GM12873 (cell line): Measurements from ENCODE around the gene MATCAP1.

Source experiments
- TF ChIP-seq, protein P1 (sequence below): IDR thresholded peaks from 2 replicates; pipeline ENCODE4 v1.5.1; 2012; ENCODE audit warnings: low read depth, mild to moderate bottlenecking, moderate library complexity, low read length, control low read depth; ENCODE audit not compliant: insufficient read depth; ENCODE audit errors: missing control alignments

MATCAP1 gene

DNA sequence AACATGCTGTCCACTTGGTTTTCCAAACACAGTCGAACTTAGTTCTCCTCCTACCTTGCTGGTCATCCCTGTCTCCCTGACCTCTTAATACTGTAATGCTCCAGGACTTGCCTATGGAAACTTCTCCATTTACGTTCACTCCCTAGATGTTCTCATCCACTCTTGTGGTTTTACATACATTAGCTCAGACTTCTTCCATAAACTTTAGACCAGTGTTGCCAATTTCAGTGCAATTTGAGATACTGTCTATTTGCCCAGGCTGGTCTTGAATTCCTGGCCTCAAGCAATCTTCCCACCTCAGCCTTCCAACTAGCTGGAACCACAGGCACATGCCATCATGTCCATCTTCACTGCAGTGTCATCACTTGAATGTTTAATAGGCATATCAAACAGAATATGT lies 1.5 kb downstream of the MATCAP1 start:
- TF ChIP-seq, protein P1, sequence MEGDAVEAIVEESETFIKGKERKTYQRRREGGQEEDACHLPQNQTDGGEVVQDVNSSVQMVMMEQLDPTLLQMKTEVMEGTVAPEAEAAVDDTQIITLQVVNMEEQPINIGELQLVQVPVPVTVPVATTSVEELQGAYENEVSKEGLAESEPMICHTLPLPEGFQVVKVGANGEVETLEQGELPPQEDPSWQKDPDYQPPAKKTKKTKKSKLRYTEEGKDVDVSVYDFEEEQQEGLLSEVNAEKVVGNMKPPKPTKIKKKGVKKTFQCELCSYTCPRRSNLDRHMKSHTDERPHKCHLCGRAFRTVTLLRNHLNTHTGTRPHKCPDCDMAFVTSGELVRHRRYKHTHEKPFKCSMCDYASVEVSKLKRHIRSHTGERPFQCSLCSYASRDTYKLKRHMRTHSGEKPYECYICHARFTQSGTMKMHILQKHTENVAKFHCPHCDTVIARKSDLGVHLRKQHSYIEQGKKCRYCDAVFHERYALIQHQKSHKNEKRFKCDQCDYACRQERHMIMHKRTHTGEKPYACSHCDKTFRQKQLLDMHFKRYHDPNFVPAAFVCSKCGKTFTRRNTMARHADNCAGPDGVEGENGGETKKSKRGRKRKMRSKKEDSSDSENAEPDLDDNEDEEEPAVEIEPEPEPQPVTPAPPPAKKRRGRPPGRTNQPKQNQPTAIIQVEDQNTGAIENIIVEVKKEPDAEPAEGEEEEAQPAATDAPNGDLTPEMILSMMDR = no peak

DNA sequence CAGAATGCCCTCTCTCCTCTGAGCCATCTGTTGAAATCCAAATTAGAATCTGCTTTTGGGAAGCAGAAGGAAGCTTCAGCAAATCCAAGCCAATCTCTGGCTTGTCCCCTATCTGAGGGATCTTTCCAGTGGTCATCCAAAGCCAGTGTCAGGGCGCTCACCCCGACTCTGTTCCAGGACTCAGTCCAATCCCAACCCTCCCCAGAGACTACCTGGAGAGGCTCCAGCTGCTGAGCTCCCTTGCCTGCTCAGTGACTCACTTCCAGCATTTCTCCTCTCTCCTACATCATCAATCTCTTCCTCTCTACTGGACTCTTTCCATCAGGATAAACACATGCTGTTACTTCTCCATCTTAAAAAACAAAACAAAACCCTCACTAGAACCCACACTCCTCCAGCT lies 2.4 kb downstream of the MATCAP1 start:
- TF ChIP-seq, protein P1 = no peak

- TF ChIP-seq, protein P1 = no peak
Measured at GRCh38 chr16:67180166-67180565, 3.6 kb downstream of the MATCAP1 start.

DNA sequence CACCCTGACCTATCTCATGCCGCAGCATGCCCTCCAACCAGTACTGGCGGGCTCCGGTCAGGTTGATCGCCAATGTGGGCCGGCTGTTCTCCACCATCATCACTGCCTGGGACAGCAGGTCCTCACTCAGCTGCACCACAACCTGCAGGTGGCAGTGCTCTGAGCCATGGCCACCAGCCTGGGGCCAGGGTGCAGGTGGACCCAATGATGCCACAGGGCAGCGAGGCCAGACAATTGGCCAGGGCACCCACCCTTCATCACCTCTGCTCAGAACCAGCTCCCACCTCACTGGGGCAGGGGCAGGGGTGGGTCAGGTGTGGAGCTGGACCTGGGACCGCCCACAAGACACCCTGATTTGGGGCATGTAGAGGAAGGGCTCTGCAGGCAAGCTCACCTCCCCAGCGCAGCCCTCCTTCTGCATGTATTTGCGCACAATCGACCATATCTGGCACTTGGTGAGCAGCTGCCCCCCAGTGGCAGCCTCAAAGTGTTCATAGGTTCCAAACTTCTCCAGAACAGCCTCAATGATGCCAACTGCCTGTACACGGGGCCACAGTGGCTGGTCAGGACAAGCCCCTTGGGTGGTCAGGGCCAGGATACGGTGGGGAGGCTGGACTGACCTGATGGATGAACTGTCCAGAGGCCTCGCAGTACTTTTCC lies 4.2 kb downstream of the MATCAP1 start:
- TF ChIP-seq, protein P1 = peak; percentile 33

GRCh38 chr16:67177743-67178699 lies 5.7 kb downstream of the MATCAP1 start:
- TF ChIP-seq, protein P1 = no peak

- TF ChIP-seq, protein P1 = no peak
Measured at GRCh38 chr16:67176662-67177061, 7.1 kb downstream of the MATCAP1 start.

DNA sequence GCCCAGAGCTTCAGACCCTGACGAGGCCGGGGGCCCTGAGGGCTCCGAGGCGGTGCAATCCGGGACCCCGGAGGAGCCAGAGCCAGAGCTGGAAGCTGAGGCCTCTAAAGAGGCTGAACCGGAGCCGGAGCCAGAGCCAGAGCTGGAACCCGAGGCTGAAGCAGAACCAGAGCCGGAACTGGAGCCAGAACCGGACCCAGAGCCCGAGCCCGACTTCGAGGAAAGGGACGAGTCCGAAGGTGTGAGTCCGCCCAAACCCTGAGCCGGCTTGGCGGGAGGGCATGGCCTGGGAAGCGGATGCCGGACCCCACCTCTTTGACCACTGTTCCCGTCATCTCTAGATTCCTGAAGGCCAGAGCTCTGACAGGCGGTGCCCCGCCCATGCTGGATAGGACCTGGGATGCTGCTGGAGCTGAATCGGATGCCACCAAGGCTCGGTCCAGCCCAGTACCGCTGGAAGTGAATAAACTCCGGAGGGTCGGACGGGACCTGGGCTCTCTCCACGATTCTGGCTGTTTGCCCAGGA lies 9.0 kb downstream of the MATCAP1 start:
- TF ChIP-seq, protein P1 = no peak
